Natural killer cell treated with Interleukin-12 subunit alpha and Interleukin-12 subunit beta and Interleukin-15 and Interleukin-18, amount 100 ng/mL, for 72 hours (primary cell): ENCODE results near the gene P2RY10. TPM values are rescaled to one million over a fixed set of nuclear protein-coding genes. Genes with fewer than 3 reads are reported as not detected.
"Not testable (repeated sequence)": the region's sequence is repeated elsewhere in the genome, so short reads cannot be mapped to it uniquely, and the experiment has no call there.

Experiments
- ATAC-seq, 2 donors: fragments of 150-1000 bp; cut with Tn5 transposase in 1 of 2; sonication (Bioruptor Pico), chemical (Tn5 transposase) in 1 of 2; 2 replicates each; pipeline ENCODE4 v1.10.0; 2021
- DNase-seq: peaks from one replicate; pipeline ENCODE4 v3.0.0; 2022; ENCODE audit warnings: low spot score
- H3K27ac Mint-ChIP-seq, 2 donors: 1 replicate in 1 of 2; 2 replicates in 1 of 2; pipeline ENCODE4 v1.8.0; 2022; ENCODE audit warnings: mixed read lengths in 2 of 2, mild to moderate bottlenecking in 1 of 2, moderate library complexity in 1 of 2
- H3K27me3 Mint-ChIP-seq, 2 donors: 1 replicate in 1 of 2; 2 replicates in 1 of 2; pipeline ENCODE4 v1.8.0; 2022; ENCODE audit warnings: mixed read lengths in 2 of 2
- H3K36me3 Mint-ChIP-seq: one replicate; pipeline ENCODE4 v1.8.0; 2022; ENCODE audit warnings: mixed read lengths
- H3K4me1 Mint-ChIP-seq, 2 donors: 1 replicate in 1 of 2; 2 replicates in 1 of 2; pipeline ENCODE4 v1.8.0; 2022; ENCODE audit warnings: low read depth in 2 of 2, mixed read lengths in 2 of 2, mild to moderate bottlenecking in 1 of 2
- H3K4me3 Mint-ChIP-seq: one replicate; pipeline ENCODE4 v1.8.0; 2022; ENCODE audit warnings: mixed read lengths
- H3K9me3 Mint-ChIP-seq: 2 replicates; pipeline ENCODE4 v1.8.0; 2022; ENCODE audit warnings: mixed read lengths
- total RNA-seq, 2 donors: library from RNA; stranded (reverse); gene quantifications; one replicate each; pipeline ENCODE4 v1.2.3, GENCODE V29; 2022

The P2RY10 gene
- total RNA-seq, 2 donors from 2014 or later, result 10.1 to 10.4 TPM

GRCh38 chrX:78960888-78961287 lies 15.7 kb downstream of the P2RY10 start:
- ATAC-seq (no peak), DNase-seq (no peak)
- Mint-ChIP-seq H3K4me3 (no peak overlapping the region), H3K27ac (no peak overlapping the region), H3K9me3 (no peaks in the 10 kb centered on the region), H3K4me1 (peaks cover 33 to 50% of the 10 kb centered on the region in 2 donors), H3K36me3 (no peaks in the 10 kb centered on the region), H3K27me3 (peaks cover 0 to 2% of the 10 kb centered on the region in 2 donors)

GRCh38 chrX:78964598-78964997 lies 19.4 kb downstream of the P2RY10 start:
- no peaks in the 10 kb centered on the region for H3K27me3 Mint-ChIP-seq

GRCh38 chrX:78979789-78980464 lies 34.7 kb downstream of the P2RY10 start:
- Mint-ChIP-seq H3K4me3 (peak overlapping the region; percentile 71), H3K27me3 (peaks cover 0 to 21% of the 10 kb centered on the region in 2 donors)
- no peak for DNase-seq

More at GRCh38 chrX:78964598-78964997, 19.4 kb downstream of the P2RY10 start:
- no peak overlapping the region for H3K4me3 Mint-ChIP-seq
- no peak for ATAC-seq
- peaks cover 6% of the 10 kb centered on the region for H3K36me3 Mint-ChIP-seq
- peaks cover 9 to 14% of the 10 kb centered on the region in 2 donors for H3K4me1 Mint-ChIP-seq
- H3K9me3 Mint-ChIP-seq, result peaks cover 5% of the 10 kb centered on the region
- peak overlapping the region in 1 of 2 donors; percentile 4 for H3K27ac Mint-ChIP-seq
- no peak for DNase-seq

GRCh38 chrX:78989349-78989748 lies 44.2 kb downstream of the P2RY10 start:
- no peak for ATAC-seq
- Mint-ChIP-seq H3K9me3 (no peaks in the 10 kb centered on the region), H3K4me1 (no peaks in the 10 kb centered on the region), H3K27me3 (peaks cover 0 to 2% of the 10 kb centered on the region in 2 donors), H3K4me3 (no peak overlapping the region), H3K36me3 (peaks cover 22% of the 10 kb centered on the region), H3K27ac (no peak overlapping the region)
- DNase-seq, result no peak

More at GRCh38 chrX:78979789-78980464, 34.7 kb downstream of the P2RY10 start:
- peaks cover 22% of the 10 kb centered on the region for H3K36me3 Mint-ChIP-seq
- peak; percentile 46 to 59 for ATAC-seq
- H3K9me3 Mint-ChIP-seq, result peaks cover 7% of the 10 kb centered on the region
- peak overlapping the region; percentile 39 to 71 for H3K27ac Mint-ChIP-seq
- H3K4me1 Mint-ChIP-seq, result peaks cover 8 to 15% of the 10 kb centered on the region in 2 donors

- Mint-ChIP-seq H3K27me3 (peaks cover 0 to 6% of the 10 kb centered on the region in 2 donors), H3K4me1 (peaks cover 3 to 5% of the 10 kb centered on the region in 2 donors), H3K36me3 (no peaks in the 10 kb centered on the region), H3K27ac (no peak overlapping the region), H3K4me3 (no peak overlapping the region), H3K9me3 (peaks cover 4% of the 10 kb centered on the region)
- DNase-seq (no peak), ATAC-seq (no peak)
These were observed 52.8 kb downstream of the P2RY10 start for GRCh38 chrX:78997870-78998558.

- not testable (repeated sequence) for H3K4me3 Mint-ChIP-seq, H3K27ac Mint-ChIP-seq, H3K9me3 Mint-ChIP-seq, H3K4me1 Mint-ChIP-seq, ATAC-seq, H3K27me3 Mint-ChIP-seq, DNase-seq
- H3K36me3 Mint-ChIP-seq, result peaks cover 21% of the 10 kb centered on the region
These were observed 62.3 kb downstream of the P2RY10 start for GRCh38 chrX:79007540-79007939.

Other genes starting within 250 kb of the P2RY10 start
- gene LPAR4, start 197.7 kb upstream of the P2RY10 start, total RNA-seq, result not detected
- gene GPR174, start 199.3 kb downstream of the P2RY10 start, total RNA-seq, result 10 to 100 TPM; 45.4 to 62.2 TPM